GM19240 (cell line): ENCODE results near the gene TAS2R46.
"Not testable (repeated sequence)": the region's sequence is repeated elsewhere in the genome, so short reads cannot be mapped to it uniquely, and the experiment has no call there.

Experiments
- DNase-seq: peaks from one replicate; pipeline ENCODE4 v3.0.0; 2011; ENCODE audit warnings: low spot score; ENCODE audit not compliant: insufficient read length

Gene TAS2R46

GRCh38 chr12:11039171-11039570 lies 22.9 kb downstream of the TAS2R46 start:
- no peak for DNase-seq

DNA sequence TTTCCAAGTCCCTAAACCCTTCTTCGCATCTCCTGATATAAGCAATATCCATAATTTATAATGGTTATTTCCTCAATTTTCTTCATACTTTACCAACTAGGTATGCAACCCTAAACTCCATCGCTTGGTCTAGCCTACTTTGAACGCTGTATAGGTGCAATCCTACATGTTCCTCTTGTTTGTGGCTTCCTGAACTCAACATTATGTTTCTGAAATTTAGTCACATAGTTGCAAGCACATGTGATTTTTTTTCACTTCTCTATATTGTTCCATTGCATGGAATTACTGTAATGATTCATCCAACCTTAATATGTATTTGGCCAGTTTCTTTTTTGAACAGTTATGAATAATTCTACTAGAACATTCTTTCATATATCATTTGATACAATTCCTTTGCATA lies 28.1 kb downstream of the TAS2R46 start:
- not testable (repeated sequence) for DNase-seq

- DNase-seq = no peak
Measured at GRCh38 chr12:11031307-11031706, 30.8 kb downstream of the TAS2R46 start, which contains the start of gene TAS2R31. Gene TAS2R31, minus strand, starts transcription at chr12:11031407. Its CDS starts 72 bp downstream, at chr12:11031335.

GRCh38 chr12:11026118-11026517 lies 36.0 kb downstream of the TAS2R46 start:
- DNase-seq = no peak

- no peak for DNase-seq
Measured at GRCh38 chr12:11023387-11023786, 38.7 kb downstream of the TAS2R46 start.

DNA sequence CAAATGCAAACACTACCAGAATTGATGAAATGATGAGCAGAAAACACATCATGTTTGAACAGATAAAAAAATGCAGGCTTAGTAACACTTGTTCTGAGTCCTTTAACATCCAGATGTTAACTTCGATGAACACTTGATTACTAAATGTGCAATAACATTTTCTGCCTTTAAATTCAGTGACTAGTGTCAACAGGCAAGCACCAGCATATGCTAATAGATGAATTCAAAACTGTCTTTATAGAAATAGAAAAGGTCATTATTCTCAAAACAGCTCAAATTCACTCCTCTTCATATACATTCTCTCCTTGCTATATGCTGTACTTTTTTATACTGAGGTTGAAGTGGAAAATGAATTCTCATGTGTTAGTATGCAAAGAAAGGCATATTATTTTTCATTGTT lies 39.6 kb downstream of the TAS2R46 start, which contains the start of gene TAS2R19:
Gene TAS2R19 (minus strand): TSS at position 101 of the 400 bp plus-strand sequence. CDS start 49 bp downstream, at position 52.
- DNase-seq = no peak

GRCh38 chr12:11016937-11017336 lies 45.2 kb downstream of the TAS2R46 start:
- DNase-seq = no peak

GRCh38 chr12:11015775-11016430 lies 46.2 kb downstream of the TAS2R46 start:
- DNase-seq = no peak

DNA sequence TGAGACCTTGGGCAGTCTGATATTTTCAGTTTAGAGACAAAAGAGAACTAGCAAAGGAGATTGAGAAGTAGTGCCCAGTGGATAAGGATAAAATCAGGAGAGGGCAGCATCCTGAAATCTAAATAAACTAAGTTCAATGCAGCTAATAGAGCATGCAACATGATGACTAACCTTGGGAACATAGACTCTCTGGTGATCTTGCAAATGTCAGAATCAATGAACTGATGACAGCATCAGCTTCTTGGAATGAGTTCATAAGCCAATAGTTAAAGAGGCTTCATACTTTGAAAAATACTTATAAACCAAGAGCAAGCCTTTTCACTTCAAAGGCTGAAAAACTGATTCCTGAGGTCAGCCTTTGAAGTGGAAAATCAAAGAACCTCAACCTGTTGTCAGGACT lies 47.9 kb downstream of the TAS2R46 start:
- no peak for DNase-seq
